HL-60 (cell line): Measurements from ENCODE around the gene PDGFA.

Experiments
- DNase-seq, 2 experiments: peaks; one replicate each; pipeline ENCODE4 v3.0.0-alpha.2; 2010 to 2020; ENCODE audit warnings: low read depth in 1 of 2, low spot score in 1 of 2
- H3K27ac ChIP-seq: fragments of 250-450 bp; sonication (Bioruptor Pico); replicated peaks from 2 replicates; pipeline ENCODE4 v1.5.1; 2020; ENCODE audit warnings: mild to moderate bottlenecking, moderate library complexity
- H3K27me3 ChIP-seq: fragments of 250-450 bp; sonication (Bioruptor Pico); 2 replicates; pipeline ENCODE4 v1.5.1; 2021; ENCODE audit warnings: mild to moderate bottlenecking, moderate library complexity; ENCODE audit not compliant: insufficient read depth, poor library complexity, severe bottlenecking
- H3K4me3 ChIP-seq: replicated peaks from 2 replicates; pipeline ENCODE4 v1.5.1; 2011; ENCODE audit warnings: mild to moderate bottlenecking, control low read depth, low read length; ENCODE audit not compliant: insufficient read depth
- CTCF ChIP-seq: IDR thresholded peaks from one replicate; pipeline ENCODE4 v1.5.1; 2011; ENCODE audit warnings: low read length, control low read depth, inconsistent platforms; ENCODE audit not compliant: insufficient read depth
- GABPA ChIP-seq: IDR thresholded peaks from 2 replicates; pipeline ENCODE4 v1.6.1; 2012; ENCODE audit warnings: low read depth
- POLR2AphosphoS5 ChIP-seq: IDR thresholded peaks from 2 replicates; pipeline ENCODE4 v1.6.1; 2012; ENCODE audit warnings: low read depth
- REST ChIP-seq: IDR thresholded peaks from 2 replicates; pipeline ENCODE4 v1.6.1; 2012; ENCODE audit warnings: low read depth; ENCODE audit not compliant: insufficient replicate concordance
- SPI1 ChIP-seq: IDR thresholded peaks from 2 replicates; pipeline ENCODE4 v1.6.1; 2012; ENCODE audit warnings: low read depth, mild to moderate bottlenecking, borderline replicate concordance

The PDGFA gene

GRCh38 chr7:509426-510130 is 10.1 kb downstream of the PDGFA start:
- no peak for TF ChIP-seq REST
- no peak for TF ChIP-seq CTCF
- TF ChIP-seq SPI1 = no peak
- Histone ChIP-seq H3K27ac (no peak overlapping the region), H3K27me3 (peaks cover 22% of the 10 kb centered on the region), H3K4me3 (no peak overlapping the region)
- DNase-seq = no peak

GRCh38 chr7:508461-509170 is 11.0 kb downstream of the PDGFA start:
- DNase-seq = no peak
- TF ChIP-seq REST = no peak
- TF ChIP-seq GABPA = no peak
- no peak for TF ChIP-seq SPI1
- no peak for TF ChIP-seq CTCF
- TF ChIP-seq POLR2AphosphoS5 = no peak
- Histone ChIP-seq H3K27me3 (peaks cover 14% of the 10 kb centered on the region), H3K27ac (no peak overlapping the region), H3K4me3 (no peak overlapping the region)

GRCh38 chr7:507623-508300 is 11.9 kb downstream of the PDGFA start:
- TF ChIP-seq GABPA = no peak
- no peak for TF ChIP-seq CTCF
- no peak for TF ChIP-seq SPI1
- TF ChIP-seq REST = no peak
- TF ChIP-seq POLR2AphosphoS5 = no peak
- peaks cover 8% of the 10 kb centered on the region for H3K27me3 ChIP-seq
- H3K27ac ChIP-seq = no peak overlapping the region
- DNase-seq = no peak
- no peak overlapping the region for H3K4me3 ChIP-seq
